T-helper 2 cell treated with Interferon-gamma antibody and Interleukin-4, amounts not matched to agents 100 ng/mL and 5 ng/mL, for 36 hours (primary cell): Measurements from ENCODE around the gene PFKFB3. TPM values are rescaled to one million over a fixed set of nuclear protein-coding genes. Genes with fewer than 3 reads are reported as not detected.

ENCODE experiments used
- intact Hi-C: fragments of 100-400 bp; cut with micrococcal nuclease; formaldehyde crosslinking; loops from one replicate; pipeline ENCODE4 v1.15.1; 2023
- total RNA-seq: library from RNA; stranded (reverse); gene quantifications from 2 replicates; pipeline ENCODE4 v1.2.3, GENCODE V29; 2022

The PFKFB3 gene
- total RNA-seq, 1 donor from 2014 or later: 51.0 TPM

GRCh38 chr10:6201516-6201975 is 1.2 kb upstream of the PFKFB3 start:
- intact Hi-C loops: loop anchor here (1.0 to 10.0 kb wide), 8 partner anchors 38 to 381 kb away; partner anchors contain the start of genes IL15RA, PRKCQ and RBM17

DNA sequence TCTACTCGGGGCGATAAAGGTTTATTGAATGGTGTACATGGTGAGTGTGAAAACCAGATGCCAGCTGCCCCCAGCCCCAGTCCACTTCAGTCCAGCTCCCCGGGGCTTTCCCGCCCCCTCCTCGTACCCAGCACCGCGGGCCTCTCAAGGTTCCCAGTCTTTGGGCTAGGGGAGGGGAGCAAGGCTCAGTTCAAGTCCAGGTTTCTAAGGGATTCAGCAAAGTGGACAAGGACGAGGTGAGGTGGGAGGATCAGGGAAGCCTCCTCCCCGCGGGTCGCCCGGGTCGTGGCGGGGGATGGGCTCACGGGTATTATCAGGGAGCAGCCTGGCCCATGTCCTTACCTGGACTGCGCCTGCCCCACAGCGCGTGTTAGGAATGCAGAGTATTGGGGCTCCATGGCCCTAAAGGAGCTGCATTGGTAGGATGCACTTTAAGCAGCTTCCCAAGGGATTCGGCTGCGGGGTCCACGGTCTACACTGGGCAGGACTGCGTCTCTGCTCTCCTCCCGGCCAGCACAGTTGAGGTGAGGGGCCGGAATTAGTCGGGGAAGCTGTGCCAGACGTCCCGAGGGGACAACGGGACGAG is 541 bp upstream of the PFKFB3 start:
- intact Hi-C loops: loop anchor here (1.0 to 10.0 kb wide), 6 partner anchors 29 to 380 kb away; partner anchors contain the start of gene PRKCQ

GRCh38 chr10:6203331-6204062 is 765 bp downstream of the PFKFB3 start:
- intact Hi-C loops: loop anchor here (2.0 to 10.0 kb wide), 4 partner anchors 61 to 379 kb away; partner anchors contain the start of gene PRKCQ

DNA sequence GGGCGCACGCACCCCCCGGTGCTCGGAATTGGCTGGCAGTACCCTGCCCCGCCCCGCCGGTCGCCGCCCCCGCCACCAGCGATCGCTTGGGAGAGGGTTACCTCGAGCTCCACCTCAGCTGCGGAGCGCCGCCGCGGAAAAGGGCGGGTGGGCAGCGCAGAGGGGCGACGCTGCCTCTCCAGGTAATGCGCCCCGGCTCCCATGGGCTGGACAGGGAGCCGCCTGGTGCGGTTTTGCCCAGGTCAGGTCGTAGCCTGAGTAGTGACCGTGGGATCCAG is 1.3 kb downstream of the PFKFB3 start:
- intact Hi-C loops: loop anchor here (5.0 to 10.0 kb wide), 3 partner anchors 62 to 378 kb away; partner anchors contain the start of gene PRKCQ

DNA sequence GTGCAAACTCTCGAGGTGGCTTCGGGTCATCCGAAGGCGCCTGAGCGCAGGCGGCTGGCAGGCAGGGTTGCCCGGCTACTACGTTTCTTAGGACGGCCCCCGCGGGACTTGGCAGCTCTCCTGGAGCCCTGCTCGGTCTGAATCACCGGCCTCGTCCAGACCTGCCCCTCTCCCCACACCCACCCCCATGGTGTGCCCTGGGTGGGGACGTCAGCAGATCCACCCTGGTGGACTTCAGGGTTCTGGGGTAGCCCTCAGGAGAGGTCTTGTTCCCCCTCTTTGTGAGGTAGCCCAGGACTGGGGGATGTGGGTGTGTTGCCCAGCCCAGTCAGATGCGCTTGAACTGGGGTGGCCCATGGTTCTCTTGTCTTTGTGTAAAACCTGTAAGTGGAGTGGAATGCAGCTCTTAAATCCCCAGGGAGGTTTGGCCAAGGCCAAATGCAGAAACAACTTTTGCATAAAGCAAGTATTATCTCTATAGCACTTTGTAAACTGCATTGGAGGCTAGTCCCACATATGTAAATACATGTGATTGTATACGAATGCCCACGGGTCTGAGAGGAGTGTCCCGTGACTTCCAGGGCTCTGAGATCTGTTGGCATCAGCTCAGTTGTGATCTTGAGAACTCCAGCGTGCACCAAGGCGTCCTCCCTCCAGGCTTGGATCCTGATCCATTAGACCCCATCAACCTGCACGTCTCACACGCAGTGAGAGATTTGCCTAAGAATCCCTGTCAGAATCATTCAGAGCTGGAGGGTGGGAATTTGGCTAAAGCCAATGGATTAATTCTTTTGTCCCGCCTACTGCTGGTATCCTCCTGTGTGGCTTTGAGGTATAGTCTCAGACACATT is 1.8 kb downstream of the PFKFB3 start:
- intact Hi-C loops: loop anchor here (5.0 to 10.0 kb wide), 3 partner anchors 62 to 378 kb away; partner anchors contain the start of gene PRKCQ

DNA sequence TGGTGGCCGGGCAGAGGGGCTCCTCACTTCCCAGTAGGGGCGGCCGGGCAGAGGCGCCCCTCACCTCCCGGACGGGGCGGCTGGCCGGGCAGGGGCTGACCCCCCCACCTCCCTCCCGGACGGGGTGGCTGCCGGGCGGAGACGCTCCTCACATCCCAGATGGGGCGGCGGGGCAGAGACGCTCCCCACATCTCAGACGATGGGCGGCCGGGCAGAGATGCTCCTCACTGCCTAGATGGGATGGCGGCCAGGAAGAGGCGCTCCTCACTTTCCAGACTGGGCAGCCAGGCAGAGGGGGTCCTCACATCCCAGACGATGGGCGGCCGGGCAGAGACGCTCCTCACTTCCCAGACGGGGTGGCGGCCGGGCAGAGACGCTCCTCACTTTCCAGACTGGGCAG is 3.8 kb downstream of the PFKFB3 start:
- intact Hi-C loops: loop anchor here (10.0 kb wide), 1 partner anchor 138 kb away; no protein-coding TSS in a partner anchor

DNA sequence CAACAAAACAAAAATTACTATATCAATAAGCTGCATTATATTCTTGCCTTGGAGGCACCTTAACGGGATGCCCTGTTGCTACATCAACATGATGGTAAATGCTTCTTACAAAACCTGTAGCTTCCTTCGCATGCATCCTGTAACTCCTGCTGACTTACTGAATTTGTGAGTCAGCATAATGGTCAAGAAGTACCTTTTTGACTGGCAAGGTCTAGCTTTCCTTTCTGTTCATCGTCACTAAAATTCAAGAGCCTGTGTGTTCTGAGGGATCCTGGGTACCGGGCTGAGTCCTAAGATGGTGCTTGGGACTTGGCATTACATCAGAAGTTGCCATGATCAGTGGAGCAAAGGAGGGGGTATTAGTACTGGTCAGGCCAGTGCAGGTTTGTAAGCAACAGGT is 4.9 kb downstream of the PFKFB3 start:
- intact Hi-C loops: loop anchor here (10.0 kb wide), 1 partner anchor 137 kb away; no protein-coding TSS in a partner anchor

- intact Hi-C loops: loop anchor here (10.0 kb wide), 1 partner anchor 136 kb away; no protein-coding TSS in a partner anchor
These were observed 6.1 kb downstream of the PFKFB3 start for GRCh38 chr10:6208799-6209235.

- intact Hi-C loops: no loop called here
These were observed 8.6 kb downstream of the PFKFB3 start for GRCh38 chr10:6211341-6211670.

- intact Hi-C loops: no loop called here
These were observed 9.2 kb downstream of the PFKFB3 start for GRCh38 chr10:6211671-6212635.

DNA sequence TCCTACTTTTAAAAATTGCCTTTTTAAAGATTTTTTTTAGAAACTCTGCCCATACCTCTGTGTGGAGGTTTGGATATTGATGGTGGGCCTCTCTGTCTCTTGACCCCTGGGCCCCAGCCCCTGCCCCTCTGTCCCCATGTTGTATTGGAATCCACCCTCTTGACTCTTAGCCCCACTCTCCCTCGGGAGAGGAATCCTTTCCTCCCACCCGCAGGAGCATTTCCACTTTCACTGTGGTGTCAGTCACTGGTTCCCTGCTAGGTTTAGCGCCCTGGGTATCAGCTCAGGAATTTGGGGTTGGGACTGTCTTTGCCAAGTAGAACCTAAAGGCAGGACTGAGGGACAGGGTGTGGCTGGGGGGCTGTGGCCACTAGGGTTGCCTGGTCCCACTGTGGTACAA is 10.1 kb downstream of the PFKFB3 start:
- intact Hi-C loops: no loop called here

GRCh38 chr10:6213257-6213905 is 10.6 kb downstream of the PFKFB3 start:
- intact Hi-C loops: no loop called here

- intact Hi-C loops: no loop called here
These were observed 11.2 kb downstream of the PFKFB3 start for GRCh38 chr10:6213908-6214307.

DNA sequence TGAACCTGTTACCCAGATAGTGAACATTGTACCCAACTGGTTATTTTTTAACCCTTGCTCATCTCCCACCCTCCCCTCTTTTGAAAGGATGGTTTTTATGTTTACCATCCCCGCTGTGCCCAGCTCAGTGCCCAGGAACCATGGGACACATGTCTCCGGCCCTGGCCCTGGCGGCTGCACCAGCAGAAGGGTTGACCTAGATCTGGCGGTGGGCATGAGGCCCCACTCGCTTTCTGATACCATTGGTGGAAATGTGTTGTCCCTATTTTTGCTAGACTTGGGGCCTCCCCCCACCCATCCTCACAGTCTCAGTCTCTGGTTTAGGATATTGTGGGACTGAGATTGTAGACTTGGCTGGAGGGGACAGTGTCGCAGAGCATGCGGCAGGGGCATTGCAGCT is 11.9 kb downstream of the PFKFB3 start:
- intact Hi-C loops: no loop called here

DNA sequence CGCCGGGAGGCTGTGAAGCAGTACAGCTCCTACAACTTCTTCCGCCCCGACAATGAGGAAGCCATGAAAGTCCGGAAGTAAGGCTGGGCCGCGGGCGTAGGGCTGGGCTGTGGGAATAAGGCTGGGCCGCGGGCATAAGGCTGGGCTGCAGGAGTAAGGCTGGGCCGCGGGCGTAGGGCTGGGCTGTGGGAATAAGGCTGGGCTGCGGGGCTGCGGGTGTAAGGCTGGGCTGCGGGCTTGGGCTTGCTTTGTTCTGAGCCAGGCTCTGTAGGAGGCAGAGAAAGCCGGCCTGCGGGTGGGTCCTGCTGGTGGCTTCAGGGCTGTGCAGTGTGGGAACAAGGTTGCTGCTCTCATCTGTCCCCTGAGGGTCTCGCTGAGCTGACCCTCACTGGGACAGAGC is 12.5 kb downstream of the PFKFB3 start:
- intact Hi-C loops: no loop called here

GRCh38 chr10:6215683-6216484 is 13.2 kb downstream of the PFKFB3 start:
- intact Hi-C loops: no loop called here

DNA sequence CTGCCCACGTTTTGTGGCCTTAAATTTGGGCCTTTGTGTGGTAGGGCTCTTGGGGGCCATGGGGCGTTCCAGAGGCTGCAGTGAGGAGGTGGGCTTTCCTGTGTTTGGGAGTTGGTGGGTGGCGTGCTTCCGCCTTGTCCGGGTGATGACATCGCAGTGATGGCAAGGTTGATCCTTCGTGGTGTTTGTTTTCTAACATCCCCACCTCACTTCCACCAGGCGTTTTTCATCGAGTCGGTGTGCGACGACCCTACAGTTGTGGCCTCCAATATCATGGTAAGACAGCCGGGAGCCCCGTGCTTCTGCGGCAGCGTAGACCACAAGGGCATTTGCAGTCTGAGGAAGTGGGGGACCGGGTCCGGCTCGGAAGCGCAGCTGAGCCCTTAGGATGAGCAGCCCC is 14.2 kb downstream of the PFKFB3 start:
- intact Hi-C loops: no loop called here

- intact Hi-C loops: no loop called here
These were observed 14.9 kb downstream of the PFKFB3 start for GRCh38 chr10:6217611-6218010.
